T47D (cell line): ENCODE data around the gene ZNF653.
"Not testable (repeated sequence)": the region's sequence is repeated elsewhere in the genome, so short reads cannot be mapped to it uniquely, and the experiment has no call there.

ENCODE experiments used
- DNase-seq, 2 experiments: peaks; one replicate each; pipeline versions ENCODE4 v3.0.0 to v3.0.0-alpha.2; 2011 to 2012; ENCODE audit warnings: low read depth in 1 of 2, low spot score in 1 of 2
- JUND ChIP-seq: IDR thresholded peaks from 2 replicates; pipeline ENCODE4 v1.6.1; 2012; ENCODE audit warnings: low read depth
- in situ Hi-C: cut with HindIII; loops from 2 replicates; pipeline ENCODE4 v1.10.0; 2016; ENCODE audit warnings: low sequenced_read_pairs, low pct_unique_long_range_greater_than_20kb

The ZNF653 gene

DNA sequence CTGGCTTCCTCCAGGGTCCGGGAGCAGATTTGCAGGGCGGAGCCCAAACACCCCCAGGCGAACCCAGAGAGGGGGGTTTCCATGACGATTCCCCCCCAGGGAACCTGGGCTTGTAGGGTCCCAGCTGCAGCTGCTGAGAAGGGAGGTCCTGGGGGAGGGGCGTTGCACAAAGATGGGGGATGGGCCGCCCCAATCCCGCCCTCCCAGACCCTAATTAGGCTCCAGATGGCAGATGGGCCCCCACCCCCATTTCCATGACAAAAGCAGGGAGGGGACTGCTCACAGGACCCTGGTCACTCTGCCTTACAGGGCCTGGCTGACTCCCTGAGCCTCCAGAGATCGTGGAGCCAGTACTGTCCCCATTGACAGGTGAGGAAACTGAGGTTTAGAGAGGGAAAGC lies 40.0 kb downstream of the ZNF653 start:
- TF ChIP-seq JUND = no peak
- in situ Hi-C loops = no loop called here
- DNase-seq = no peak

DNA sequence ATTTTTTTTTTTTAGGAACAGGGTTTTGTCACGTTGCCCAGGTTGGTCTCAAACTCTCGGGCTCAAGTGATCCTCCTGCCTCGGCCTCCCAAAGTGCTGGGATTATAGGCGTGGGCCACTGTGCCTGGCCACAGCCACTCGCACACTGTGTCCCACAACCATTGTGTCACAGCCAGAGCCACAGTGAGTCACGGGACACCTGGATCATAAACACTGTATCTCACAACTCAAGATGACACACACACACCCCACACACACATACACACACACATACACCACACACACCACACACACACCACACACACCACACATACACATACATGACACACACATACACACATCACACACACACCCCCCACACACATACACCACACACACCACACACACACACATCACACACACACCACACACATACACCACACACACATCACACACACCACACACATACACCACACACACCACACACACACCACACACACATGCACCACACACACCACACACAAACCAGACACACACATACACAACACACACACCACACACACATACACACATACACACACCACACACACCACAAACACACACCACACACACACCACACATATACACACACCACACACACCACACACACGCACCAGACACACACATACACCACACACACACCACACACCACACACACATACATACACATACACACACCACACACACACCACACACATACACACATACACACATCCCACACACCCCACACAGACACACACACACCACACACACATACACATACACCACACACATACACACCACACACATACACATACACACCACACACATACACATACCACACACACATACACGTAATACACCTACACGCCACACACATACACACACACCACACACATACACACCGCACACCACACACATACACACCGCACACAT lies 41.0 kb downstream of the ZNF653 start:
- DNase-seq = no peak
- TF ChIP-seq JUND = no peak
- in situ Hi-C loops = no loop called here

DNA sequence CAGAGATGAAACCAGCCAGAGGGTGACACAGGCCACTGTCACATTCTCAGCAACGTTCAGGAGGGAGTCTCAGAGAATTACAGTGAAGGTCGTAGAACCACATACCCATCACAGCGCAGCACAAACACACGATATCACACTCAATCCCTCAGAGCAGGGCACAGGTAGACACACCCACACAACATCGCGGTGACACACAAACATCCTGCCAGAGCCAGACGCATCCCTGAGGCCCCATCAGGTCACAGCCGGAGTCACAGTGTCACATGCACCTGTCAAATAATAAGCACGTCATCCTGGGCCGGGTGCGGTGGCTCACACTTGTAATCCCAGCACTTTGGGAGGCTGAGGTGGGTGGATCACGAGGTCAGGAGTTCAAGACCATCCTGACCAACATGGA lies 42.2 kb downstream of the ZNF653 start:
- DNase-seq = no peak
- no peak for TF ChIP-seq JUND
- in situ Hi-C loops = no loop called here

DNA sequence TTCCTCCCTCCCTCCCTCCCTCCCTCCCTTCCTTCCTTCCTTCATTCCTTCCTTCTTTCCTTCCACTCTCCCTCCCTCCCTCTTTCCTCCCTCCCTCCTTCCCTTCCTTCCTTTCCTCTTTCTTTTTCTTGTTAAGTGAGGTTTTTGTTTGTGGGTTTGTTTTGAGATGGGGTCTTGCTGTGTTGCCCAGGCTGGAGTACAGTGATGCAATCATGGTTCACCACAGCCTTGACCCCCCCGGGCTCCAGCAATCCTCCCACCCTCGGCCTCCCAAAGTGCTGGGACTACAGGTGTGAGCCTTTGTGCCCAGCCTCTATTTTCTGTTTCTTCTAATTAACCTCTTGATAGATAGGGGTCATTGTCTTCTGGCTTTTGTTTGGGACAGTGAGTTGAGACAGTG lies 44.2 kb downstream of the ZNF653 start:
- TF ChIP-seq JUND = no peak
- DNase-seq = no peak

DNA sequence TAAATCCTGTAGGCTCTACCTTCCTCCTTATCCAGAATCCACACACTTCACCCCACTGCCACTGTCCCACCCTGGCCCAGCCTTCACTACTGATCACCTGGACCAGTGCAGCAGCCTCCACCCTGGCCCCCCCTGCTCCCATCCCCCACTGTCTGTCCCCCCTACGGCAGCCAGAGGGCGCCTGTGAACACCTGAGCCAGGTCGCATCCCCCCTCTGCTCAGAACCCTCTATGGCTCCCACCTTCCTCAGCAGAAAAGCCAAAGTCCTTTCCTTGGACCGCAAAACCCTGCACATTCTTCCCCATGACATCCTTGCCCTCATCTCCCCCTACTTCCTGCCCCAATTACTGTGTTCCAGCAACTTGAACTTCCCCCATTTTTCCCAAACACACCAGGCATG lies 45.4 kb downstream of the ZNF653 start:
- DNase-seq = no peak
- in situ Hi-C loops = no loop called here
- TF ChIP-seq JUND = no peak

More for the DNA sequence above, 44.2 kb downstream of the ZNF653 start:
- in situ Hi-C loops = no loop called here

DNA sequence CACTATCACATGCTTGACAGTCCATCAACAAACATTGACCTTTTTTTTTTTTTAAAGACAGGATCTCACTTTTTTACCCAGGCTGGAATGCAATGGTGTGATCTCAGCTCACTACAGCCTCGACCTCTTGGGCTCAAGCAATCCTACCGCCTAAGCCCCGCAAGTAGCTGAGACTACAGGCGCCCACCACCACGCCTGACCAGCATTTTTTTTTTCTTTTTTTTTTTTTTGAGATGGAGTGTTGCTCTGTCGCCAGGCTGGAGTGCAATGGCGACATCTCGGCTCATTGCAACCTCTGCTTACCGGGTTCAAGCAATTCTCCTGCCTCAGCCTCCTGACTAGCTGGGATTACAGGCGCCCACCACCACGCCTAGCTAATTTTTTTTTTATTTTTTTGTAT lies 46.7 kb downstream of the ZNF653 start:
- not testable (repeated sequence) for DNase-seq

DNA sequence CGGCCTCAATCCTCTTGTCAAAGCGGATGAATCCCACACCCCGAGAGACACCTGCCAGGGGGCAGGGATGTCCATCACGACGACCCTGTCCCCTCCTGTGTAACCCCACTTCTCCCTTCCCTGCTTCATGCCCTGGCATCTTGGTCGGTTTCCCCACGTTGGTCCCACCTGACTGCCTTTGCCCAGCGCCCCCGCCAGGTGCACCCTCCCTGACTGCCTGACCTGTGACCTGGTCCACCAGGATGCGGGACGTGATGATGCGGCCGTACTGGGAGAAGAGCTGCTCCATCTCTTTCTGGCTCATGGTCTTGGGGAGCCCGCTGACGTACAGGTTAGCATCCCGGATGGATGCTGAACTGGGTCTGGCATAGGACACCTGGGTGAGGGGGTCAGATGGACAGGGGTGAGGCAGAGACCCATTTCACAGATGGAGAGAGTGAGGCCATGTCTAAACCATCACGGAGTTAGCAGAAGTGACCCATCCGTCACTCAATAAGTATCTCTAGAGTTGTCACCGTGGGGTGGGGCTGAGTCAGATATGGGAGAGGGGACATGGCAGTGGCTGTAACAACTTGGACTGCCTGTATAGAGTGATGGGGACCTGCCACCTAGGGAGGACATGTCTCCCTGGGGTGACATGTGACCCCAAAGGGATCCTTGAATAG lies 47.3 kb downstream of the ZNF653 start:
- DNase-seq = no peak
- in situ Hi-C loops = no loop called here
- TF ChIP-seq JUND = no peak

More for the DNA sequence above, 46.7 kb downstream of the ZNF653 start:
- in situ Hi-C loops = not testable (repeated sequence)

DNA sequence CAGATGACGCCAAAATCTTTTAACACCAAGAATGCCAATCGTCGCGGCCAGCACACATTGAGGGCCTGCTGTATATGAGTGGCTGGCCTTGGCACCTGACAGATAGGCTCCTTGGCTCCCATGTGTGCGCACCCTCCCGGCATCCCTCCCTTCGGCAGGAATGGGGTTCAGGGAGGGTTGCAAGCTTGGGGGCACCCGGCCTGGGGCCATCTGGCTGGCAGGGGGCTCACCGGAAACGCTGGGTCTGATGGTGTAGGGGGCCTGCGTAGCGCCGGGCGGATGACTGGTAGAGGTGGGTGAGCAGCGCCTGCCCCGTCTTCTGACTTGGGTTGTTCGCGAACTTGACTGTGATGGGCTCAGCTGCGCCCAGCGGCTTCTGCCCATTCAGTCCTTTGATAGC lies 47.8 kb downstream of the ZNF653 start:
- DNase-seq = no peak
- in situ Hi-C loops = no loop called here
- no peak for TF ChIP-seq JUND

DNA sequence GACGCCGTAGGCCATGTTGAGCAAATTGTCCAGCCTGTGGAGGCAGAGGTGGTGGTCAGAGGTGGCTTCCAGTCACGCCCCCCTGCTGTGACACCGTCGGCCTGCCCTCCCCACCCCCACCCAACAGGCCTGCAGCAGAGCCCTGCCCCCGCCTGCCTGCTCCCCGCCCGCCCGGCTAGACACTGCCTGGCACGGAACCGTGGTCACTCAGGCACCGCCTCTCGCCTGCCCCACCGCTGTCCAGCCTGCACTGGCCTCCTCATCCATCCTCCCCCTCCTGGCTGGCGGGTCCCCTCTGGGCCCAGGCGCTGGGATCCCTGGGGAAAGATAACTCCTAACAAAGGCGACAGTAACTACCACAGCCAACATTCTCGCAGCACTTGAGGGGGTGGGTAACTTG lies 48.5 kb downstream of the ZNF653 start:
- no peak for TF ChIP-seq JUND
- DNase-seq = no peak

DNA sequence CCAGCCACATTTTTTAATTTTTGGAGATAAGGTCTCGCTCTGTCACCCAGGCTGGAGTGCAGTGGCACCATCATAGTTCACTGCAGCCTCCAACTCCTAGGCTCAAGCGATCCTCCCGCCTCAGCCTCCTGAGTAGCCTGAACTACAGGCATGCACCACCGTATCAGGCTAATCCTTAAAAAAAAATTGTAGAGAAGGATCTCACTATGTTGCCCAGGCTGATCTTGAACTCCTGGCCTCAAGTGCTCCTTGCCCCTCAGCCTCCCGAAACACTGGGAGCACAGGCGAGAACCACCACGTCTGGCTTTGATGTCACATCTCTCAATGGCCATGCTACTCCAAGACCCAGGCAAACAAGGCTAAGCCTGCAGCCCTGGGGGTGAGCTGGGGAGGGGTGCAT lies 49.0 kb downstream of the ZNF653 start:
- no peak for TF ChIP-seq JUND
- in situ Hi-C loops = no loop called here
- no peak for DNase-seq

More for the DNA sequence above, 48.5 kb downstream of the ZNF653 start:
- in situ Hi-C loops = no loop called here

DNA sequence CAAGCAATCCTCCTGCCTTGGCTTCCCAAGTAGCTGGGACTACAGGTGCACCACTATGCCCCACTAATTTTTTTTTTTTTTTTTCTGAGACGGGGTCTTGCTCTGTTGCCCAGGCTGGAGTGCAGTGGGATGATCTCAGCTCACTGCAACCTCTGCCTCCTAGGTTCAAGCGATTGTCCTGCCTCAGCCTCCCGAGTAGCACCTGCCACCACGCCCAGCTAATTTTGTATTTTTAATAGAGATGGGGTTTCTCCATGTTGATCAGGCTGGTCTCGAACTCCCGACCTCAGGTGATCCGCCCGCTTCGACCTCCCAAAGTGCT lies 50.4 kb downstream of the ZNF653 start:
- in situ Hi-C loops, DNase-seq: not testable (repeated sequence)

DNA sequence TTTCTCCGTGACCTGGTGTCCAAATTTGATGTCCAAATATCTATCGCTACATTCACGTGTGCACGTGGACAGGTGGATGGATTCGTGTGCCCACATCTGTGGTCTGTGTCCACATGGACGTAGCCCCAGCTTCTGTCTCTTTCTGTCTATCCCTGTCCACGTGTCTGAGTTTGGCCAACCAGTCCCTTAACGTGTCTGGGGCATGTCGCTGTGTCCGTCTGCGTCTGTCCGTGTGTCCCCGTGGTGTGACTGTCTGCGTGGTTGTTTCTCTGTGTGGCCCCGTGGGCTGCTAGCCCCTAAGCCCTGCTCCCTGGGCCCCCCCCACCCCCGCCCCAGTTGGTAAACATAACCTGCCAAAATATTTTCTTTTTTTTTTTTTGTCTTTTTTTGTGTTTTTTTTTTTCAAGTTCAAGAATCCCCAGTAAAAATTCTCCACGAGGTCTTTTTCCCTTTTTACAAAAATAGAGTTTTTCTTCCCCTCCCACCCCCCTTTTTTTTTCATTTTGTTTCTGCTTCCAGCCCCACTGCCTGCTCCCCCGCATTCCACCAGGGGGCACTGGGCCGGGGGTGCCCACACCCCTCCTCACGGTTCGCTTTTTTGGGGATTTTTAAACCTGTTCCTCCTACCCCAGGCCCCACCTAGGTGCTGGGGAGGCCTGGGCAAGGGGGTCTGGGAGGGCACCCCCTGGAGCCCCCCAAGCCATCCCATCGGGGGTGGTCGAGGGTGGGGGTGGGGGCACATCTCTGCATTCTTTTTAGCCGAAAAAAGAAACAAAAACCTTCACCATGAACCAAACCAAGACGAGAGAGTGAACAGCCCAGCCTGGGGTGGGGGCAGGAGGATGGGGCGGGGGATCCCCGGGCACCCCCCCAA lies 51.9 kb downstream of the ZNF653 start:
- no peak for DNase-seq
- no peak for TF ChIP-seq JUND
- in situ Hi-C loops = no loop called here
